Pulmonary artery endothelial cell (primary cell): ENCODE results near the gene USP17L18. TPM values are rescaled to one million over a fixed set of nuclear protein-coding genes. Genes with fewer than 3 reads are reported as not detected.
"Not testable (repeated sequence)": the region's sequence is repeated elsewhere in the genome, so short reads cannot be mapped to it uniquely, and the experiment has no call there.

ENCODE experiments used
- DNase-seq: peaks from one replicate; pipeline ENCODE4 v3.0.0-alpha.2; 2011; ENCODE audit warnings: low read depth, low spot score
- total RNA-seq: library from RNA; depleted of rRNA; stranded (reverse); fragments of >200 nt; gene quantifications from 2 replicates; pipeline ENCODE4 v1.2.3, GENCODE V29; 2014

USP17L18 gene
- not detected in 2 replicates for total RNA-seq

- DNase-seq, result not testable (repeated sequence)
Measured at GRCh38 chr4:9247953-9248680, at the start of gene USP17L18. TSS of gene USP17L18 (plus strand) at chr4:9248630. CDS start at chr4:9248630, 0 bp downstream.

- not testable (repeated sequence) for DNase-seq
Measured at GRCh38 chr4:9210357-9210756, 38.1 kb upstream of the USP17L18 start, which contains the start of gene USP17L10. TSS of gene USP17L10 (plus strand) at chr4:9210657. CDS start at chr4:9210657, 0 bp downstream.

- not testable (repeated sequence) for DNase-seq
Measured at GRCh38 chr4:9214701-9215100, 33.7 kb upstream of the USP17L18 start.

GRCh38 chr4:9215105-9215504, 33.3 kb upstream of the USP17L18 start, which contains the start of gene USP17L11:
TSS of gene USP17L11 (plus strand) at chr4:9215405. CDS start at chr4:9215405, 0 bp downstream.
- not testable (repeated sequence) for DNase-seq

- not testable (repeated sequence) for DNase-seq
Measured at GRCh38 chr4:9219852-9220251, 28.6 kb upstream of the USP17L18 start, which contains the start of gene USP17L12. TSS of gene USP17L12 (plus strand) at chr4:9220152. CDS start at chr4:9220152, 0 bp downstream.

DNA sequence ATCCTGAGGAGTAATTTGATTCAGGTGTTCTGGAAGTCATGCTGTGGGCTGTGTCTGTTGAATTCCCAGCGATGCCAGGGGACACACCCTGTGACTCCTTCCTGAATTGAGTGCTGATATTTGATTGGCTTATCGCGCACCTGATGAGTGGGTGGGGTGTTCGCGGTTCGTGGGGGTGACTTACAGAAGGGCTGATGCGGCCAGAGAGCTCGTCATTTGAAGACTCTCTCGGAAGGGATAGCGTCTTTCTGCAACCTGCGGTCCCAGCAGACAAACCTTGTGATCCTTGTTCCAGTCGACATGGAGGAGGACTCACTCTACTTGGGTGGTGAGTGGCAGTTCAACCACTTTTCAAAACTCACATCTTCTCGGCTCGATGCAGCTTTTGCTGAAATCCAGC, 23.8 kb upstream of the USP17L18 start, which contains the start of gene USP17L13:
Gene USP17L13 (plus strand): TSS at position 301 of the 400 bp plus-strand sequence. CDS start 0 bp downstream, at position 301.
- not testable (repeated sequence) for DNase-seq

DNA sequence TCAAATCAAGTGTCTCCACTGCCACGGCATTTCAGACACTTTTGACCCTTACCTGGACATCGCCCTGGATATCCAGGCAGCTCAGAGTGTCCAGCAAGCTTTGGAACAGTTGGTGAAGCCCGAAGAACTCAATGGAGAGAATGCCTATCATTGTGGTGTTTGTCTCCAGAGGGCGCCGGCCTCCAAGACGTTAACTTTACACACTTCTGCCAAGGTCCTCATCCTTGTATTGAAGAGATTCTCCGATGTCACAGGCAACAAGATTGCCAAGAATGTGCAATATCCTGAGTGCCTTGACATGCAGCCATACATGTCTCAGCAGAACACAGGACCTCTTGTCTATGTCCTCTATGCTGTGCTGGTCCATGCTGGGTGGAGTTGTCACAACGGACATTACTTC, 18.2 kb upstream of the USP17L18 start:
- not testable (repeated sequence) for DNase-seq

- DNase-seq, result not testable (repeated sequence)
Measured at GRCh38 chr4:9234085-9234484, 14.3 kb upstream of the USP17L18 start, which contains the start of gene USP17L15. TSS of gene USP17L15 (plus strand) at chr4:9234385. CDS start at chr4:9234385, 0 bp downstream.

GRCh38 chr4:9238461-9238860, 10.0 kb upstream of the USP17L18 start:
- DNase-seq, result not testable (repeated sequence)

GRCh38 chr4:9243579-9243978, 4.9 kb upstream of the USP17L18 start, which contains the start of gene USP17L17:
TSS of gene USP17L17 (plus strand) at chr4:9243879. CDS start at chr4:9243879, 0 bp downstream.
- DNase-seq, result not testable (repeated sequence)

- not testable (repeated sequence) for DNase-seq
Measured at GRCh38 chr4:9253078-9253477, 4.6 kb downstream of the USP17L18 start, which contains the start of gene USP17L19. TSS of gene USP17L19 (plus strand) at chr4:9253378. CDS start at chr4:9253378, 0 bp downstream.

GRCh38 chr4:9257824-9258223, 9.4 kb downstream of the USP17L18 start, which contains the start of gene USP17L20:
TSS of gene USP17L20 (plus strand) at chr4:9258124. CDS start at chr4:9258124, 0 bp downstream.
- not testable (repeated sequence) for DNase-seq

GRCh38 chr4:9262572-9262971, 14.1 kb downstream of the USP17L18 start, which contains the start of gene USP17L21:
TSS of gene USP17L21 (plus strand) at chr4:9262872. CDS start at chr4:9262872, 0 bp downstream.
- DNase-seq, result not testable (repeated sequence)

GRCh38 chr4:9267319-9267718, 18.9 kb downstream of the USP17L18 start, which contains the start of gene USP17L22:
TSS of gene USP17L22 (plus strand) at chr4:9267619. CDS start at chr4:9267619, 0 bp downstream.
- not testable (repeated sequence) for DNase-seq

DNA sequence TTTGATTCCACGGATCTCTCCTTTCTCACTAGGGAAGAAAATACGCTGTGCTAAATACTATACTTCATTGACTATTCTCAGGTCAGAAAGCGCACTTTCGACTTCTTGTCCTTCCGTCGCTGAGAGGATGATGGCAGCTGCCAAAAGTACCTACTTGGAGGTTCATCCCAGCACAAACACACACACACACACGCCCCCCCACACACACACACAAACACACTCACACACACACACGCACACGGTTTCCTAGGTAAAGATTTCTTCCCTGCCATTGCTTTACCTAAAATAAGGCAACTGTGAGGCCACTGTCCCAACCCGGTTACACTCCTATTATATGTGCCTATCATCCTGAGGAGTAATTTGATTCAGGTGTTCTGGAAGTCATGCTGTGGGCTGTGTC, 23.3 kb downstream of the USP17L18 start:
- not testable (repeated sequence) for DNase-seq

Other genes starting within 250 kb of the USP17L18 start
- not detected in 2 replicates for gene FAM90A26, start 78.2 kb upstream of the USP17L18 start, total RNA-seq
- not detected in 2 replicates for gene USP17L10, start 38.0 kb upstream of the USP17L18 start, total RNA-seq
- gene USP17L11, start 33.2 kb upstream of the USP17L18 start, total RNA-seq, result not detected in 2 replicates
- not detected in 2 replicates for gene USP17L12, start 28.5 kb upstream of the USP17L18 start, total RNA-seq
- not detected in 2 replicates for gene USP17L13, start 23.7 kb upstream of the USP17L18 start, total RNA-seq
- gene USP17L15, start 14.2 kb upstream of the USP17L18 start, total RNA-seq, result not detected in 2 replicates
- not detected in 2 replicates for gene USP17L17, start 4.8 kb upstream of the USP17L18 start, total RNA-seq
- gene USP17L19, start 4.7 kb downstream of the USP17L18 start, total RNA-seq, result not detected in 2 replicates
- not detected in 2 replicates for gene USP17L20, start 9.5 kb downstream of the USP17L18 start, total RNA-seq
- not detected in 2 replicates for gene USP17L21, start 14.2 kb downstream of the USP17L18 start, total RNA-seq
- gene USP17L22, start 19.0 kb downstream of the USP17L18 start, total RNA-seq, result not detected in 2 replicates
- gene USP17L24, start 76.5 kb downstream of the USP17L18 start, total RNA-seq, result not detected in 2 replicates
- not detected in 2 replicates for gene USP17L25, start 81.3 kb downstream of the USP17L18 start, total RNA-seq
- gene USP17L26, start 86.0 kb downstream of the USP17L18 start, total RNA-seq, result not detected in 2 replicates
- not detected in 2 replicates for gene USP17L5, start 90.8 kb downstream of the USP17L18 start, total RNA-seq
- not detected in 2 replicates for gene USP17L27, start 95.5 kb downstream of the USP17L18 start, total RNA-seq
- gene USP17L28, start 100.3 kb downstream of the USP17L18 start, total RNA-seq, result not detected in 2 replicates
- gene USP17L29, start 105.0 kb downstream of the USP17L18 start, total RNA-seq, result not detected in 2 replicates
- gene USP17L30, start 114.5 kb downstream of the USP17L18 start, total RNA-seq, result not detected in 2 replicates
- not detected in 2 replicates for gene DEFB131A, start 195.8 kb downstream of the USP17L18 start, total RNA-seq